GM12873 (cell line): ENCODE measurements around the gene ROBO4.

Experiments used
- TF ChIP-seq, protein P1 (sequence below): IDR thresholded peaks from 2 replicates; pipeline ENCODE4 v1.5.1; 2012; ENCODE audit warnings: low read depth, mild to moderate bottlenecking, moderate library complexity, low read length, control low read depth; ENCODE audit not compliant: insufficient read depth; ENCODE audit errors: missing control alignments

Gene ROBO4

DNA sequence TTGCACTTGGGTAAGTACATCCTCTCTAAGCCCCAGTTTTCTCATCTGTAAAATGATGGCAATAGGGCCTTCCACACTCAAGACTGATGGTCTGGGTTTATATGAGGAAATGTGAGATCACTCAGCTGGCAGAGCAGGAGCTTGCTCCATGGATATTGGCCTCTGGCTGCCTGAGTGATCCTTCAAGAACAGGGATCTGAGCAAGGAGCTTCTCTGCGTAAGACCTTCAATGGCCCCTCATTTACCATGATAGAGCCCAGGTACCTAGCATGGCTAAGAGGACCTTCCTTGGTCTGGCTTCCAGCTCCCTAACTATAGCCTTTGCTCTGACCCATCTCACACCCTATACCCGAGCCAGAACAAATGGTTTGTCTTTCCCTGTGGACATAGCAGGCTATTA lies 5.5 kb downstream of the ROBO4 start:
- TF ChIP-seq, protein P1, sequence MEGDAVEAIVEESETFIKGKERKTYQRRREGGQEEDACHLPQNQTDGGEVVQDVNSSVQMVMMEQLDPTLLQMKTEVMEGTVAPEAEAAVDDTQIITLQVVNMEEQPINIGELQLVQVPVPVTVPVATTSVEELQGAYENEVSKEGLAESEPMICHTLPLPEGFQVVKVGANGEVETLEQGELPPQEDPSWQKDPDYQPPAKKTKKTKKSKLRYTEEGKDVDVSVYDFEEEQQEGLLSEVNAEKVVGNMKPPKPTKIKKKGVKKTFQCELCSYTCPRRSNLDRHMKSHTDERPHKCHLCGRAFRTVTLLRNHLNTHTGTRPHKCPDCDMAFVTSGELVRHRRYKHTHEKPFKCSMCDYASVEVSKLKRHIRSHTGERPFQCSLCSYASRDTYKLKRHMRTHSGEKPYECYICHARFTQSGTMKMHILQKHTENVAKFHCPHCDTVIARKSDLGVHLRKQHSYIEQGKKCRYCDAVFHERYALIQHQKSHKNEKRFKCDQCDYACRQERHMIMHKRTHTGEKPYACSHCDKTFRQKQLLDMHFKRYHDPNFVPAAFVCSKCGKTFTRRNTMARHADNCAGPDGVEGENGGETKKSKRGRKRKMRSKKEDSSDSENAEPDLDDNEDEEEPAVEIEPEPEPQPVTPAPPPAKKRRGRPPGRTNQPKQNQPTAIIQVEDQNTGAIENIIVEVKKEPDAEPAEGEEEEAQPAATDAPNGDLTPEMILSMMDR: no peak

DNA sequence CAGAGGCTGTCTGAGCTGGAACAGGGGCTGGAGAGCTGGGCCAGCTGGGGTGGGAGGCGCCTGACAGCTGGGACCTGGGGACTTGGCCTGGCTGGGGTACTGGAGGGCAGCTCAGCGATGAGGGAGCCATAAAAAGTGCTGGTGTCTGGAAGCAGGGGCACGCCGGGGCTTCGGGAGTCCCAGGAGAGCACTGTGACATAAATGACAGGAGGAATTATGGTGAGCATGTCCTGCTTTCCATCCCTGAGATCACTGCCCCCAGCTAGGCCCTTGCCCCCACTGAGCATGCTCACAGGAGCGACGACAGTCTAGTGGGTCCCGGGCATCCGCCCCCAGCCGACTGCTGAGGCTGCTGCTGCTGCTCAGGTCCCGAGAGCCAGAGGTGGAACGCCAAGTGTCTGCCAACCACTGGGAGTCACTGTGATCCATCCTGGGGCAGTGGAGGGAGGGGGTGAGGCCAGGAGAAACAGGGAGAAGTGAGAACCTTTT lies 6.2 kb downstream of the ROBO4 start:
- TF ChIP-seq, protein P1: no peak

DNA sequence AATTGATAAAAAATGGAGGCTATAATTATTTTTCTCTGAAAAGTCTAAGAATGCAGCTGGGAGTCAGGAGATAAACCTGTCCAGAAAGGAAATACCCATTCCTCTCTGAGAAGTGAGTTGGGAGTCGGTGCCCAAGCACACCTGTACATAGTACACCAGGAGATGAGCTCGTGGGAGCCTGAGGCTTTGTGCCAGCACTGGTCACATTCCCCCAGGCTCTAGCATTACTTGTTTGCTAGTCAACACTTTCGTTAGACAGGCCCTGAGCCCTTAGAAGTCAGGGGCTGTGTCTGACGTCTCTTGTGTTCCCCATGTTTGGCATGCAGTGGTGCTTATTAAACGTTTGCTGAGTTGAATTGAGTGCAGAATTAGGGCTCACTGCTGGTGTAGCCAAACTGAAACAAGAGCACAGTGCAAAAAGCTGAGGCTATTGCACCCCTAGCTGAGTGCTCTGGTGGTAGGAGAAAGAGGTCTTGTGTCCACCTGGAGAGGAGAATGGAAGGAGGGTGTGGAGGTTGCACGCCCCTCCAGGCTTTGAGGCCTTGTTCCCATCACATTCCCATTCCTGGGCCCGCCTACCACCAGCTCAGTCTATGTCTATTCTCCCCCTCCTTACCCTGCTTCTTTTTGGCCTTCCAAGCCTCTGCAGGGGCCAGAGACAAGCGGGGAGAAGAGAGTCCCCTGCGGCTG lies 6.8 kb downstream of the ROBO4 start:
- TF ChIP-seq, protein P1: no peak

DNA sequence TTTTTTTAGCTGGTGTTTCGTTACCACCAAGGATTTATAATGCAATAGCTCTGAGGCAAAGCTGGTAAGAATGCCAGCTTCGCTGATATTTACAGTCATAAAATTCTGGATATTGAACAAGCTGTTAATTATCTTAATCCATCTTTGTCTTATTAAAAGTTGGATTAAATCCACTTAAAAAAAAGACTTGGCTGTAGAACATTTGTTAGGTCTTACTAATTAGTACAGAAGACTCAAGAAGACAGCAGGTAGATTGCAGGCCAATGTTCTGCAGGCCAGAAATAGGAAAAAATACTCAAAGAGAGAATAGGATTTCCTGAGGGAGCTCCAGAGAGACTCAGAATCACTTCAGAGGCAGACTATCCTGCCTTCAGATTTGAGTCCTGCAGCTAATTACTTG lies 7.5 kb downstream of the ROBO4 start:
- TF ChIP-seq, protein P1: no peak

DNA sequence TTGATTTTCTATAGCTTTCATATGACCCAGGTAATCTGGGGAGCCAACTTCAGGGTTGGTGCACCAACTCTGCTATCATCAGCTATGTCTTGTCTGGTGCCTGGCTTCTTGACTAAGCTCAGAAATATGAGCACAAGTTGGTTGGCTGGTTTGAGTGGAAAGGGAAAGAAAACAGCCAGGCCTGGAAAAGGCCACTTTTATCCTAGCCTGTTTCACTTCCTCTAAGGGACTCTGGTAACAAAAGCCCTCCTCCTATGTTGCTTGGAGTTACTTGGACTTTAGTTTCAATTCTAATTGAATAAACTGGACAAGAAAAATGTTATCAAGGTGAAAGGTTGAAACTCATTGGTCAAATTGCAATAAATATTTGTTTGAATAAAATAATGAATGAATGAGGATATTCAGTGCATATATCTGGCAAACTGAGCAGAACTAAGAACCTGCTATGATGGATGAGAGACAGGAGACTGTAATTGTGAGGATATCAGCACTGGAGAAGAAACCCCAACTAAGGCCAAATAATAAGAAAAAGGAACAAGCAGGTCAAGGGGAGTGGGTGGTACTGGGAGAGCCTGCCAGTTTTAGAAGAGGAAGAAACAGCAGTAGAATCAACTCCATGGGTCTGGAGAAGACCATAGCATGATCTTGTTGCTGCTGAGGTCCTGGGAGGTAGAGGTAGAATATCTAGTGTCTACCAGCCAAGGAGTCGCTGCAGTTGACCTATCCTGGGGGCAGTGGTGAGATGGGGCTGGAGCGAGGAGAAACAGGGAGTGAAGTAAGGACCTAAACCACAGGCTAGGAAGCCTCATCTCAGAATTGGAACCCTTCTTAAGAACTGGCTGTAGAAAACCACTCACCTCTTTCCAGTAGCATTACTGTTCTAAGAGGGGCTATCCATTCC lies 8.2 kb downstream of the ROBO4 start:
- TF ChIP-seq, protein P1: no peak

DNA sequence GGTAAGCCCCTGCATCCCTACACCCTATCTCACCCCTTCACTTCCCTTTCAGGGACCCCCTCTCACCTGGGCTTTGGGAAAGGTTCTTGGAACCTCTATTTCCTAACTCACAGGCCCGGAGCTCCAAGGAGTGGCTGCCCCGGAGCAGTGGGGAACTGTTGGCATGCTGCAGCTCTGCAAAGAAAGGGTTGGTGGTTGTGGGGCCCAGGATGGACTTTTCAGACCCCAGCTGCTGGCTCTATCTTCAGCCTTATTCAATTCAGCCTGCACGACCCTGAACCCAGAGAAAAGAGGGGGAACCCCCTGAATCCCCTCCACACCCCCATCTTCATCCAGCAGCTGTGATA lies 10.0 kb downstream of the ROBO4 start:
- TF ChIP-seq, protein P1: no peak

DNA sequence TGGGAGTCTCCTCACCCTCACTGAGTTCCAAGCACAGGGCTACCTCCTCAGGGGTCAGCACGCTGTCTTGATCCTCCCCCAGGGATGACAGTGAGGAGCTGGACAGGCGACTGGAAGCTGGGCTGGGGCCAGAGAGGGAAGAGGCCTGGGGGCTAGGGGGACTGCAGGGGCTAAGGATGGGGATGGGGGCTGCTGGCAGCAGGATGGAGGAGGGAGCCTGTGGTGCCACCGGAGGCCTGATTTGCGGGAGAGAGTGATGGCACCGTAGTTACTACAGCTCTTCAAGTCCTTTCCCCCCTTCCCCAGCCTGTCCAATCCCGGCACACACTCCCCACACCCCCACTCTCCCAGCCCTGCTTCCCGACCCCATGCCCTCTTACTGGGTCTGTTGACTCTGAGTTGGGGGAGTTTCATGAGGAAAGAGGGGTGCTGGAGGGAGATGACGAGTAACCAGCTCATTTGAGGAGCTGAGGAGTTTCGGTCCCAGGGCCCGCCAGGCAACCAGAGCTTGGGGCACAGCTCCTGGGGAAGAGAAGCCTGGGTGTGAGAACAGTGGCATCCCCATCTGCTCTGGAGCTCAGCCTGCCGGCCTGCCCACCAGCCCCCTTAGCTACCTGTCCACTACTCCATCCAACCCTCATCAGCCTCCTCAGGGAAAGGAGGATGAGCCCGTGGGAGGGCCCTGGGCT lies 10.5 kb downstream of the ROBO4 start:
- TF ChIP-seq, protein P1: no peak
